Right lobe of liver (tissue), 6 donors: ENCODE results near the gene TRIM63. TPM values are rescaled to one million over a fixed set of nuclear protein-coding genes. Genes with fewer than 3 reads are reported as not detected.

Experiments used
- ATAC-seq, 4 donors: fragments of 200-7000 bp; cut with Tn5 transposase; one replicate each; pipeline ENCODE4 v1.9.1; 2020; ENCODE audit warnings: mild to moderate bottlenecking in 4 of 4, moderate library complexity in 4 of 4
- DNase-seq, 3 donors: peaks; one replicate each; pipeline ENCODE4 v3.0.0-alpha.2; 2020
- H3K27ac ChIP-seq, 3 donors: fragments of 200-600 bp; one replicate each; pipeline ENCODE4 v1.8.0; 2022
- H3K27me3 ChIP-seq, 2 donors: fragments of 200-600 bp; one replicate each; pipeline ENCODE4 v1.8.0; 2022
- H3K36me3 ChIP-seq, 4 donors: fragments of 200-600 bp; sonication (generic) in 1 of 4; one replicate each; pipeline versions ENCODE4 v1.5.1 to v1.8.0; 2017 to 2022; ENCODE audit warnings: control low read depth in 1 of 4
- H3K4me1 ChIP-seq, 4 donors: fragments of 200-600 bp; sonication (generic) in 1 of 4; one replicate each; pipeline versions ENCODE4 v1.5.1 to v1.8.0; 2017 to 2022; ENCODE audit warnings: control low read depth in 1 of 4
- H3K4me3 ChIP-seq, 3 donors: fragments of 200-600 bp; one replicate each; pipeline ENCODE4 v1.8.0; 2022
- H3K9me3 ChIP-seq, 4 donors: fragments of 200-600 bp; sonication (generic) in 1 of 4; one replicate each; pipeline versions ENCODE4 v1.5.1 to v1.8.0; 2017 to 2022; ENCODE audit warnings: control low read depth in 1 of 4
- POLR2A ChIP-seq: fragments of 450-650 bp; IDR thresholded peaks from one replicate; pipeline ENCODE4 v1.6.1; 2017; ENCODE audit warnings: antibody characterized with exemption, mild to moderate bottlenecking
- WGBS: methylation state at CpG from one replicate; pipeline ENCODE4 v1.1.6; 2018; ENCODE audit warnings: low coverage, low lambda C conversion rate; ENCODE audit not compliant: insufficient coverage; ENCODE audit errors: missing lambda C conversion rate; 5-methylcytosine and 5-hydroxymethylcytosine counted together
- intact Hi-C, 2 donors: fragments of 100-400 bp; cut with DNase I; formaldehyde crosslinking; loops; one replicate each; pipeline versions ENCODE4 v1.11.2 to v1.14.1; 2022
- total RNA-seq, 6 experiments: library from RNA; depleted of rRNA in 2 of 6; stranded (reverse); fragments of >200 nt in 2 of 6; fragmentation: NEBNext Ultra II Directional in 3 of 6; extraction: Animal tissue kit (Norgen Biotek cat#: 25700) in 3 of 6; gene quantifications; one replicate each; pipeline versions ENCODE4 v1.1.0 to v1.2.4, GENCODE V29; 2016 to 2023
- TF ChIP-seq, protein P1 (sequence below), 4 donors: fragments of 200-600 bp in 3 of 4; fragments of 450-650 bp in 1 of 4; IDR thresholded peaks; one replicate each; pipeline versions ENCODE4 v1.5.1 to v1.8.0; 2016 to 2022; ENCODE audit warnings: antibody characterized with exemption in 4 of 4, mild to moderate bottlenecking in 2 of 4
- donor health status: DM: no; HTN: yes; CAD: no.
- donor health status: DM: no; HTN: no; CAD: no.
- donor health status: DM: no; HTN: no; CAD: no.
- donor health status: DM: no; HTN: yes; CAD: no.
- donor health status: DM: no; HTN: yes; CAD: no.

TRIM63 gene
- total RNA-seq, 6 experiments from 2014 or later, result 0.18 to 3.5 (median 0.49) TPM; not detected in 3

GRCh38 chr1:26099780-26100179, 32.4 kb upstream of the TRIM63 start:
- 73% methylated on average over 2 of the region's 3 CpGs for WGBS
- H3K4me1 ChIP-seq, result no peaks in the 10 kb centered on the region
- H3K27ac ChIP-seq, result no peak overlapping the region
- H3K27me3 ChIP-seq, result no peaks in the 10 kb centered on the region
- intact Hi-C loops, result loop anchor here (5.0 kb wide), 1 partner anchor 48 kb away; no protein-coding TSS in a partner anchor
- ATAC-seq (no peak), DNase-seq (no peak)
- no peak overlapping the region for H3K4me3 ChIP-seq
- TF ChIP-seq, protein P1, sequence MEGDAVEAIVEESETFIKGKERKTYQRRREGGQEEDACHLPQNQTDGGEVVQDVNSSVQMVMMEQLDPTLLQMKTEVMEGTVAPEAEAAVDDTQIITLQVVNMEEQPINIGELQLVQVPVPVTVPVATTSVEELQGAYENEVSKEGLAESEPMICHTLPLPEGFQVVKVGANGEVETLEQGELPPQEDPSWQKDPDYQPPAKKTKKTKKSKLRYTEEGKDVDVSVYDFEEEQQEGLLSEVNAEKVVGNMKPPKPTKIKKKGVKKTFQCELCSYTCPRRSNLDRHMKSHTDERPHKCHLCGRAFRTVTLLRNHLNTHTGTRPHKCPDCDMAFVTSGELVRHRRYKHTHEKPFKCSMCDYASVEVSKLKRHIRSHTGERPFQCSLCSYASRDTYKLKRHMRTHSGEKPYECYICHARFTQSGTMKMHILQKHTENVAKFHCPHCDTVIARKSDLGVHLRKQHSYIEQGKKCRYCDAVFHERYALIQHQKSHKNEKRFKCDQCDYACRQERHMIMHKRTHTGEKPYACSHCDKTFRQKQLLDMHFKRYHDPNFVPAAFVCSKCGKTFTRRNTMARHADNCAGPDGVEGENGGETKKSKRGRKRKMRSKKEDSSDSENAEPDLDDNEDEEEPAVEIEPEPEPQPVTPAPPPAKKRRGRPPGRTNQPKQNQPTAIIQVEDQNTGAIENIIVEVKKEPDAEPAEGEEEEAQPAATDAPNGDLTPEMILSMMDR (IDR thresholded peaks at IDR 0.05), result no peak
- no peak for TF ChIP-seq POLR2A
- H3K9me3 ChIP-seq, result no peaks in the 10 kb centered on the region
- H3K36me3 ChIP-seq, result no peaks in the 10 kb centered on the region

DNA sequence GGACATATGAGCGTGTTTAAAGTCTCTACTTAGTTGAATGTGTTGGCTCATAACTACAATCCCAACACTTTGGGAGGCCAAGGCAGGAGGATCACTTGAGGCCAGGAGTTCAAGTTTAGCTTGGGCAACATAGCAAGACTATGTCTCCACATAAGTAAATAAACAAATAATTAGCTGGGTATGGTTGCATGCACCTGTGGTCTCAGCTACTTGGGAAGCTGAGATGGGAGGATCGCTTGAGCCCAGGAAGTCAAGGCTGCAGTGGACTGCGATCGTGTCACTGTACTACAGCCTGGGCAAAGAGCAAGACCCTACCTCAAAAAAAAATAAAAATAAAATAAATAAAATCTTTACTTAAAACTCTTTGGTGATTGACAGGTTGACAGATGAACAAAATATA, 31.2 kb upstream of the TRIM63 start:
- DNase-seq (no peak), ATAC-seq (no peak)
- H3K36me3 ChIP-seq, result no peaks in the 10 kb centered on the region
- WGBS, result 88% methylated on average over 4 of the region's 4 CpGs
- TF ChIP-seq, protein P1 (IDR thresholded peaks at IDR 0.05), result no peak
- no peak for TF ChIP-seq POLR2A
- intact Hi-C loops, result no loop called here
- H3K4me3 ChIP-seq, result no peak overlapping the region
- H3K27me3 ChIP-seq, result no peaks in the 10 kb centered on the region
- no peak overlapping the region for H3K27ac ChIP-seq
- no peaks in the 10 kb centered on the region for H3K9me3 ChIP-seq
- H3K4me1 ChIP-seq, result no peaks in the 10 kb centered on the region

- H3K4me1 ChIP-seq, result no peaks in the 10 kb centered on the region
- H3K4me3 ChIP-seq, result no peak overlapping the region
- no peaks in the 10 kb centered on the region for H3K36me3 ChIP-seq
- TF ChIP-seq, protein P1 (IDR thresholded peaks at IDR 0.05), result no peak
- no peak for TF ChIP-seq POLR2A
- no peak for ATAC-seq
- H3K9me3 ChIP-seq, result no peaks in the 10 kb centered on the region
- no peaks in the 10 kb centered on the region for H3K27me3 ChIP-seq
- intact Hi-C loops, result no loop called here
- no peak for DNase-seq
- no peak overlapping the region for H3K27ac ChIP-seq
Measured at GRCh38 chr1:26097696-26098095, 30.3 kb upstream of the TRIM63 start.

DNA sequence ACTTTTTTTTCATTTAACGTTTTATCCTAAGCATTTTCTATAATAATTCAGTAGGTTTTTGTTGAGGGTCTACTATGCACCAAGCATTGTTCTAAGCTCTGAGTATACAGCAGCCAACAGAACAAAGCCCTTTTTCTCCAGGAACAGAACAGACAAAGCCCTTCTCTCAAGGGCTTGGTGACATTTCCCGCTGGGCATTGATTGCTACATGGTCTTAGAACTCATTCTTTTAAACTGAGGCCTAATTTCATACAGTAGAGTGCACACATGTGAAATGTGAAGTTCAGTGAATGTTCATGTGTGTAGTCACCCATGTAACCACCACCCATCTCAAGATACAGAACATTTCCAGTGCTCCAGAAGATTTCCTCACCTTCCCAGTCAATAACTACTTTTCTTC, 29.0 kb upstream of the TRIM63 start:
- Histone ChIP-seq H3K4me1 (no peaks in the 10 kb centered on the region), H3K36me3 (no peaks in the 10 kb centered on the region), H3K27ac (no peak overlapping the region), H3K4me3 (no peak overlapping the region), H3K27me3 (no peaks in the 10 kb centered on the region), H3K9me3 (no peaks in the 10 kb centered on the region)
- intact Hi-C loops, result no loop called here
- ATAC-seq (no peak), DNase-seq (no peak)
- WGBS, result 63% methylated on average over 2 of the region's 2 CpGs
- TF ChIP-seq POLR2A, result no peak
- TF ChIP-seq, protein P1 (IDR thresholded peaks at IDR 0.05), result no peak
